Measurements from ENCODE around the gene C2CD3. TPM values are rescaled to one million over a fixed set of nuclear protein-coding genes. Genes with fewer than 3 reads are reported as not detected.

C2CD3 gene
- total and polyA plus RNA-seq, 9 of the 15 experiments (the other 6 are each of a cell fraction or from before 2014, with no cell fraction given), result 4.4 to 20.2 (median 15.4) TPM

GRCh38 chr11:74070723-74071492 is 99.9 kb downstream of the C2CD3 start (continued):
- TF ChIP-seq AFF1 (IDR thresholded peaks at IDR 0.05; ENCODE audit: low read depth in 1 of 2, partially characterized antibody in 2 of 2), result no peak
- 0 out of 4 replicates have a peak, but pooled peaks of 1 of the 2 experiments have one; percentile 36 for TF ChIP-seq MNT (conservative IDR thresholded peaks at IDR 0.05)
- no peak for TF ChIP-seq MAX (CRISPR knock-in tag; IDR thresholded peaks at IDR 0.05)
- TF ChIP-seq SMAD3 (CRISPR knock-in tag; conservative IDR thresholded peaks at IDR 0.05), result no peak
- TF ChIP-seq RBM15 (IDR thresholded peaks at IDR 0.05; ENCODE audit: insufficient read depth, low read length), result no peak
- TF ChIP-seq ZNF24 (IDR thresholded peaks at IDR 0.05), result peak; percentile 40; the same call in 1 of the 2 replicates
- no peak for TF ChIP-seq TGIF2 (CRISPR knock-in tag; IDR thresholded peaks at IDR 0.05)
- TF ChIP-seq RBM34 (IDR thresholded peaks at IDR 0.05; ENCODE audit: borderline replicate concordance, insufficient read depth, low read length), result no peak
- TF ChIP-seq ZNF551 (CRISPR knock-in tag; IDR thresholded peaks at IDR 0.05), result no peak
- TF ChIP-seq IRF1 (CRISPR knock-in tag; IDR thresholded peaks at IDR 0.05; ENCODE audit: borderline replicate concordance), result no peak
- TF ChIP-seq ZNF282 (CRISPR knock-in tag; IDR thresholded peaks at IDR 0.05), result no peak
- peak; percentile 95 for TF ChIP-seq SMAD4 (CRISPR knock-in tag; conservative IDR thresholded peaks at IDR 0.05)
- TF ChIP-seq ZNF75A (CRISPR knock-in tag; IDR thresholded peaks at IDR 0.05), result no peak
- no peak; the same call in 1 of the 2 replicates for TF ChIP-seq NFE2 (IDR thresholded peaks at IDR 0.05; ENCODE audit: low read depth)
- TF ChIP-seq CTCFL (IDR thresholded peaks at IDR 0.05; ENCODE audit: borderline replicate concordance, insufficient read depth, low read depth, low read length, poor library complexity, severe bottlenecking), result no peak
